SK-N-SH (cell line): ENCODE measurements around the gene PDE11A. TPM values are rescaled to one million over a fixed set of nuclear protein-coding genes. Genes with fewer than 3 reads are reported as not detected.
A peak's percentile ranks its signal among the peaks of the same experiment; 100 is the strongest.

ENCODE experiments used
- CTCF ChIA-PET: fragments of 300-600, 350-600 bp; formaldehyde crosslinking; extraction: SDS; loops from one replicate; lab custom pipeline; 2021; lab: Yijun Ruan, JAX
- POLR2A ChIA-PET: fragments of 350-600 bp; sonication (Branson Sonifier 250); formaldehyde crosslinking; extraction: SDS; loops from one replicate; lab custom pipeline; 2020; ENCODE audit warnings: antibody characterized with exemption, inconsistent platforms; lab: Yijun Ruan, JAX
- DNase-seq: peaks from one replicate; pipeline ENCODE4 v3.0.0; 2012
- H2AFZ ChIP-seq: fragments of 200-600 bp; sonication (generic); 2 replicates; pipeline ENCODE4 v1.8.1; 2016; ENCODE audit warnings: antibody characterized with exemption, mild to moderate bottlenecking, low read depth
- H3F3A ChIP-seq: fragments of 200-600 bp; sonication (generic); replicated peaks from 2 replicates; pipeline ENCODE3; 2016; ENCODE audit warnings: antibody characterized with exemption, mild to moderate bottlenecking; ENCODE audit not compliant: insufficient read depth
- H3K27ac ChIP-seq, 2 experiments: fragments of 200-500 bp in 1 of 2; fragments of 200-600 bp in 1 of 2; sonication (Bioruptor generic) in 1 of 2; sonication (generic), shearing (Covaris generic) in 1 of 2; 2 replicates each; pipeline versions ENCODE4 v1.5.1 to v1.6.1; 2014 to 2016; ENCODE audit warnings: low read depth in 2 of 2, inconsistent platforms in 1 of 2, low read length in 1 of 2, mild to moderate bottlenecking in 1 of 2, mixed read lengths in 1 of 2
- H3K27me3 ChIP-seq: fragments of 200-600 bp; sonication (generic), shearing (Covaris generic); 2 replicates; pipeline ENCODE4 v1.6.1; 2016; ENCODE audit warnings: mixed run types; ENCODE audit not compliant: insufficient read depth
- H3K36me3 ChIP-seq, 2 experiments: fragments of 200-500 bp in 1 of 2; fragments of 200-600 bp in 1 of 2; sonication (Bioruptor generic) in 1 of 2; sonication (generic) in 1 of 2; replicated peaks in 1 of 2; 2 replicates each; pipeline versions ENCODE3 to v1.5.1; 2014 to 2016; ENCODE audit warnings: low read length in 1 of 2, mild to moderate bottlenecking in 1 of 2; ENCODE audit not compliant: insufficient read depth in 2 of 2, control insufficient read depth in 1 of 2
- H3K4me1 ChIP-seq, 2 experiments: fragments of 200-500 bp in 1 of 2; fragments of 200-600 bp in 1 of 2; sonication (Bioruptor generic) in 1 of 2; sonication (generic), shearing (Covaris generic) in 1 of 2; 2 replicates each; pipeline versions ENCODE4 v1.5.1 to v1.6.1; 2014 to 2016; ENCODE audit warnings: low read depth in 1 of 2, low read length in 1 of 2, mixed run types in 1 of 2; ENCODE audit not compliant: insufficient read depth in 2 of 2, control insufficient read depth in 1 of 2
- H3K4me2 ChIP-seq: fragments of 200-600 bp; sonication (generic), shearing (Covaris generic); 2 replicates; pipeline ENCODE4 v1.6.1; 2017; ENCODE audit warnings: mixed run types
- H3K4me3 ChIP-seq, 2 experiments: fragments of 200-500 bp in 1 of 2; fragments of 200-600 bp in 1 of 2; sonication (Bioruptor generic) in 1 of 2; sonication (generic), shearing (Covaris generic) in 1 of 2; 2 replicates each; pipeline versions ENCODE4 v1.5.1 to v1.8.1; 2014 to 2016; ENCODE audit warnings: low read depth in 2 of 2, inconsistent platforms in 1 of 2, low read length in 1 of 2, mild to moderate bottlenecking in 1 of 2, mixed read lengths in 1 of 2, moderate library complexity in 1 of 2
- H3K79me2 ChIP-seq: fragments of 200-600 bp; sonication (generic); 2 replicates; pipeline ENCODE4 v1.8.1; 2017; ENCODE audit warnings: mild to moderate bottlenecking; ENCODE audit not compliant: insufficient read depth
- H3K9ac ChIP-seq: fragments of 200-600 bp; sonication (generic); 2 replicates; pipeline ENCODE4 v1.6.1; 2017; ENCODE audit warnings: mixed run types
- H3K9me2 ChIP-seq: fragments of 200-600 bp; sonication (generic); 2 replicates; pipeline ENCODE4 v1.6.1; 2017; ENCODE audit warnings: mixed run types
- H3K9me3 ChIP-seq: fragments of 200-600 bp; sonication (generic); 2 replicates; pipeline ENCODE4 v1.6.1; 2017; ENCODE audit warnings: mixed run types, mild to moderate bottlenecking, moderate library complexity
- H4K20me1 ChIP-seq: fragments of 200-600 bp; sonication (generic); 2 replicates; pipeline ENCODE4 v1.6.1; 2017; ENCODE audit warnings: mild to moderate bottlenecking, mixed run types; ENCODE audit not compliant: insufficient read depth
- FOSL2 ChIP-seq: IDR thresholded peaks from 2 replicates; pipeline ENCODE4 v1.4.0; 2012; ENCODE audit warnings: low read depth, mild to moderate bottlenecking, moderate library complexity, borderline replicate concordance
- POLR2AphosphoS5 ChIP-seq: IDR thresholded peaks from 2 replicates; pipeline ENCODE4 v1.6.1; 2012; ENCODE audit warnings: low read depth, low read length
- RAD21 ChIP-seq: IDR thresholded peaks from 2 replicates; pipeline ENCODE4 v1.6.1; 2012; ENCODE audit warnings: mild to moderate bottlenecking, low read length
- SMC3 ChIP-seq: IDR thresholded peaks from 2 replicates; pipeline ENCODE4 v1.6.1; 2012; ENCODE audit warnings: low read depth, low read length, improper control_type of control experiment
- USF2 ChIP-seq: fragments of 150-350 bp; IDR thresholded peaks from 2 replicates; pipeline ENCODE4 v1.6.1; 2017; ENCODE audit warnings: antibody characterized with exemption, low read length, low read depth, borderline replicate concordance
- WGBS: methylation state at CpG from one replicate; pipeline ENCODE4 v1.1.6; 2017; ENCODE audit warnings: low lambda C conversion rate; 5-methylcytosine and 5-hydroxymethylcytosine counted together
- polyA plus RNA-seq, 3 experiments: library from polyadenylated mRNA; depleted of rRNA; stranded (reverse); fragments of >200 nt; gene quantifications; 2 replicates each; pipeline ENCODE4 v1.2.3, GENCODE V29; 2012
- TF ChIP-seq, protein P1 (sequence below): fragments of 200-600 bp; sonication (generic); IDR thresholded peaks from 2 replicates; pipeline ENCODE4 v1.6.1; 2017; ENCODE audit warnings: antibody characterized with exemption, mild to moderate bottlenecking, moderate library complexity

Gene PDE11A
- polyA plus RNA-seq, 1 of the 3 experiments (the other 2 are of a cell fraction) = 0.10 TPM

DNA sequence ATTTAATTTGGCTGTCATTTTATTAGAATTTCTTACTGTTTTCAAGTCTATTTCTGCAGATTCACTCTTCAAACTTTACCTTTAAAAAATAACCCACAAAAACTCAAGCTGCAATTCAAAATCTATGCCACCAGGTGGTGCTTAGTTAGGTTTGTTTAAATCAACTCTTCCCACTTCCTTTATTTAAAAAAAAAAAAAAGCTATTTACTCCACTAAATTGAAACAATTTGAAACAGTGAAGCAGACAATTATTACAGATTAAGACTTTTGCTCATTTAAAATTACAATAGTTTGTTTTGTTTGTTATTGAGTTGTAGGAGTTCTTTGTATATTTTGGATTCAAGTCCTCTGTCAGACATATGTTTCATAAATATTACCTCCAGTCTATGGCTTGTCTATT is 300.0 kb downstream of the PDE11A start:
- ChIA-PET POLR2A (no interaction called here), CTCF (interaction anchor here (0.8 to 1.9 kb wide), 14 partner anchors 9 to 624 kb away, joined by 3 to 14 read pairs (median 4); no protein-coding TSS in a partner anchor)
- H3K9ac ChIP-seq = no peak overlapping the region
- DNase-seq = peak; percentile 12
- TF ChIP-seq SMC3 = peak; percentile 18; the same call in 1 of the 2 replicates
- TF ChIP-seq, protein P1, sequence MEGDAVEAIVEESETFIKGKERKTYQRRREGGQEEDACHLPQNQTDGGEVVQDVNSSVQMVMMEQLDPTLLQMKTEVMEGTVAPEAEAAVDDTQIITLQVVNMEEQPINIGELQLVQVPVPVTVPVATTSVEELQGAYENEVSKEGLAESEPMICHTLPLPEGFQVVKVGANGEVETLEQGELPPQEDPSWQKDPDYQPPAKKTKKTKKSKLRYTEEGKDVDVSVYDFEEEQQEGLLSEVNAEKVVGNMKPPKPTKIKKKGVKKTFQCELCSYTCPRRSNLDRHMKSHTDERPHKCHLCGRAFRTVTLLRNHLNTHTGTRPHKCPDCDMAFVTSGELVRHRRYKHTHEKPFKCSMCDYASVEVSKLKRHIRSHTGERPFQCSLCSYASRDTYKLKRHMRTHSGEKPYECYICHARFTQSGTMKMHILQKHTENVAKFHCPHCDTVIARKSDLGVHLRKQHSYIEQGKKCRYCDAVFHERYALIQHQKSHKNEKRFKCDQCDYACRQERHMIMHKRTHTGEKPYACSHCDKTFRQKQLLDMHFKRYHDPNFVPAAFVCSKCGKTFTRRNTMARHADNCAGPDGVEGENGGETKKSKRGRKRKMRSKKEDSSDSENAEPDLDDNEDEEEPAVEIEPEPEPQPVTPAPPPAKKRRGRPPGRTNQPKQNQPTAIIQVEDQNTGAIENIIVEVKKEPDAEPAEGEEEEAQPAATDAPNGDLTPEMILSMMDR = peak; percentile 70
- no peak for TF ChIP-seq POLR2AphosphoS5
- peak; percentile 41; the same call in 1 of the 2 replicates for TF ChIP-seq RAD21
- no peaks in the 10 kb centered on the region for H3K9me3 ChIP-seq
- no peaks in the 10 kb centered on the region for H4K20me1 ChIP-seq
- H2AFZ ChIP-seq = no peak overlapping the region
- no peaks in the 10 kb centered on the region for H3K79me2 ChIP-seq
- no peaks in the 10 kb centered on the region for H3K9me2 ChIP-seq
- no peaks in the 10 kb centered on the region for H3K4me1 ChIP-seq
- no peaks in the 10 kb centered on the region for H3F3A ChIP-seq
- no peak overlapping the region for H3K27ac ChIP-seq
- H3K36me3 ChIP-seq = no peaks in the 10 kb centered on the region
- no peak overlapping the region for H3K4me2 ChIP-seq
- H3K27me3 ChIP-seq = no peaks in the 10 kb centered on the region
- no peak overlapping the region for H3K4me3 ChIP-seq

- Histone ChIP-seq H3K9me3 (no peaks in the 10 kb centered on the region), H3K4me3 (no peak overlapping the region), H3K27me3 (no peaks in the 10 kb centered on the region), H3K79me2 (no peaks in the 10 kb centered on the region), H3K9me2 (no peaks in the 10 kb centered on the region), H3K4me2 (no peak overlapping the region), H4K20me1 (no peaks in the 10 kb centered on the region), H2AFZ (no peak overlapping the region), H3K9ac (no peak overlapping the region), H3K36me3 (no peaks in the 10 kb centered on the region), H3K4me1 (no peaks in the 10 kb centered on the region), H3F3A (no peaks in the 10 kb centered on the region), H3K27ac (no peak overlapping the region)
- WGBS = 73% methylated on average over 3 of the region's 3 CpGs
- TF ChIP-seq, protein P1 = no peak
- TF ChIP-seq FOSL2 = no peak
- TF ChIP-seq USF2 = no peak
- ChIA-PET CTCF (interaction anchor here (5.5 kb wide), 1 partner anchor 12 kb away, joined by 21 read pairs; no protein-coding TSS in a partner anchor), POLR2A (no interaction called here)
- no peak for DNase-seq
Observed at GRCh38 chr2:177771191-177771590, 301.4 kb downstream of the PDE11A start.
